GM12878 (cell line): Measurements from ENCODE around the gene SGF29. TPM values are rescaled to one million over a fixed set of nuclear protein-coding genes. Genes with fewer than 3 reads are reported as not detected.

Experiments
- ATAC-seq: fragments of 200-7000 bp; cut with Tn5 transposase; 3 replicates; pipeline ENCODE4 v1.9.1; 2020; ENCODE audit warnings: mild to moderate bottlenecking, moderate library complexity
- BruUV-seq: library from RNA; stranded (reverse); fragments of 400-500 nt; replicated peaks from 2 replicates; lab custom pipeline; 2021; lab: Mats Ljungman, UMichigan
- CTCF ChIA-PET: fragments of 300-600 bp; sonication (Branson Sonifier 250); formaldehyde crosslinking; extraction: SDS; loops from one replicate; lab custom pipeline; 2021; ENCODE audit warnings: inconsistent platforms; lab: Yijun Ruan, JAX
- POLR2A ChIA-PET: fragments of 350-600 bp; formaldehyde crosslinking; extraction: SDS; loops from one replicate; lab custom pipeline; 2021; ENCODE audit warnings: inconsistent platforms; lab: Charles Lee
- RAD21 ChIA-PET: fragments of 300-600 bp; sonication (Branson Sonifier 250); formaldehyde crosslinking; loops from one replicate; lab custom pipeline; 2023; ENCODE audit warnings: antibody characterized with exemption; ENCODE audit not compliant: unreplicated experiment; lab: Charles Lee
- SMC1A ChIA-PET: fragments of 300-600 bp; sonication (Branson Sonifier 250); formaldehyde crosslinking; loops from one replicate; lab custom pipeline; 2023; ENCODE audit not compliant: unreplicated experiment, uncharacterized antibody; lab: Charles Lee
- DNase-seq: peaks from one replicate; pipeline ENCODE4 v3.0.0-alpha.2; 2011; ENCODE audit warnings: low read depth, low spot score
- FAIRE-seq: peaks from 3 replicates; lab custom pipeline; 2011; peaks lifted over from hg19 to GRCh38; lab: Jason Lieb, UNC
- H2AFZ ChIP-seq: 2 replicates; pipeline ENCODE4 v1.6.0; 2011; ENCODE audit warnings: low read depth, low read length, control low read depth; ENCODE audit not compliant: control insufficient read depth
- H3K27ac ChIP-seq: 2 replicates; pipeline ENCODE4 v1.5.1; 2011; ENCODE audit warnings: control low read depth; ENCODE audit not compliant: control insufficient read depth, insufficient read depth
- H3K27me3 ChIP-seq, 2 experiments: replicated peaks in 1 of 2; 2 replicates each; pipeline versions ENCODE4 v1.6.0 to v1.6.1; 2011; ENCODE audit warnings: low read length in 1 of 2; ENCODE audit not compliant: control insufficient read depth in 2 of 2, insufficient read depth in 2 of 2
- H3K36me3 ChIP-seq, 2 experiments: 2 replicates each; pipeline ENCODE4 v1.5.1; 2011; ENCODE audit warnings: low read length in 1 of 2; ENCODE audit not compliant: control insufficient read depth in 2 of 2, insufficient read depth in 2 of 2
- H3K4me1 ChIP-seq: 2 replicates; pipeline ENCODE4 v1.6.1; 2011; ENCODE audit warnings: mild to moderate bottlenecking, low read length, moderate library complexity, mixed read lengths; ENCODE audit not compliant: control insufficient read depth, insufficient read depth
- H3K4me2 ChIP-seq: 2 replicates; pipeline ENCODE4 v1.6.0; 2011; ENCODE audit warnings: control low read depth; ENCODE audit not compliant: control insufficient read depth, insufficient read depth
- H3K4me3 ChIP-seq: fragments of 200-600 bp; sonication (generic); 2 replicates; pipeline ENCODE4 v1.5.1; 2016
- H3K79me2 ChIP-seq: 2 replicates; pipeline ENCODE4 v1.6.0; 2011; ENCODE audit warnings: low read length; ENCODE audit not compliant: control insufficient read depth, insufficient read depth
- H3K9ac ChIP-seq: 2 replicates; pipeline ENCODE4 v1.8.0; 2011; ENCODE audit warnings: low read length, control low read depth, mixed read lengths; ENCODE audit not compliant: control insufficient read depth, insufficient read depth
- H3K9me3 ChIP-seq: replicated peaks from 3 replicates; pipeline ENCODE4 v1.5.1; 2011; ENCODE audit warnings: mild to moderate bottlenecking, low read length; ENCODE audit not compliant: control insufficient read depth, insufficient read depth
- H4K20me1 ChIP-seq: 2 replicates; pipeline ENCODE4 v1.6.0; 2011; ENCODE audit not compliant: control insufficient read depth, insufficient read depth
- BACH1 ChIP-seq: fragments of 450-650 bp; IDR thresholded peaks from 2 replicates; pipeline ENCODE4 v1.6.1; 2017; ENCODE audit warnings: mild to moderate bottlenecking, borderline replicate concordance
- CUX1 ChIP-seq: IDR thresholded peaks from 2 replicates; pipeline ENCODE4 v1.6.1; 2012; ENCODE audit warnings: improper control_type of control experiment, low read depth, low read length; ENCODE audit not compliant: insufficient replicate concordance
- ESRRA ChIP-seq: IDR thresholded peaks from 2 replicates; pipeline ENCODE4 v1.6.1; 2012; ENCODE audit warnings: mild to moderate bottlenecking, low read length, improper control_type of control experiment
- MAX ChIP-seq: IDR thresholded peaks from 2 replicates; pipeline ENCODE4 v1.6.1; 2012; ENCODE audit warnings: low read depth, low read length, improper control_type of control experiment
- NFXL1 ChIP-seq: fragments of 450-650 bp; IDR thresholded peaks from 2 replicates; pipeline ENCODE4 v1.6.1; 2017; ENCODE audit warnings: antibody characterized with exemption, mild to moderate bottlenecking, borderline replicate concordance
- NR2C2 ChIP-seq: IDR thresholded peaks from 2 replicates; pipeline ENCODE4 v1.6.1; 2011; ENCODE audit warnings: borderline replicate concordance, low read depth; ENCODE audit not compliant: control insufficient read depth, insufficient read length
- POU2F2 ChIP-seq: IDR thresholded peaks from 3 replicates; pipeline ENCODE4 v1.6.1; 2011; ENCODE audit warnings: low read depth, mild to moderate bottlenecking, low read length, borderline replicate concordance
- RFX5 ChIP-seq: IDR thresholded peaks from 2 replicates; pipeline ENCODE4 v1.6.1; 2011; ENCODE audit warnings: low read depth, low read length, improper control_type of control experiment
- SP1 ChIP-seq: IDR thresholded peaks from one replicate; pipeline ENCODE4 v1.6.1; 2011; ENCODE audit warnings: low read depth, low read length
- TCF3 ChIP-seq: IDR thresholded peaks from 2 replicates; pipeline ENCODE4 v1.6.1; 2012; ENCODE audit warnings: low read depth, mild to moderate bottlenecking, low read length, borderline replicate concordance; ENCODE audit not compliant: insufficient read depth
- ZBTB33 ChIP-seq: fragments of 450-650 bp; IDR thresholded peaks from 2 replicates; pipeline ENCODE4 v1.6.1; 2017; ENCODE audit warnings: mild to moderate bottlenecking
- WGBS: methylation state at CpG from one replicate; pipeline ENCODE4 v1.1.6; 2016; ENCODE audit warnings: low lambda C conversion rate; ENCODE audit not compliant: insufficient replicate concordance, insufficient coverage; ENCODE audit errors: missing lambda C conversion rate; 5-methylcytosine and 5-hydroxymethylcytosine counted together
- in situ Hi-C: fragments of 300-500 bp; cut with MboI; formaldehyde crosslinking; loops from 9 replicates; pipeline ENCODE4 v1.14.3; 2018; ENCODE audit warnings: mixed read lengths
- intact Hi-C: fragments of 100-400 bp; cut with micrococcal nuclease; formaldehyde crosslinking; loops from one replicate; pipeline ENCODE4 v1.14.2; 2022; ENCODE audit not compliant: unreplicated experiment
- polyA plus RNA-seq, 11 experiments: library from polyadenylated mRNA; depleted of rRNA in 4 of 11; unstranded in 6 of 11; stranded (reverse) in 5 of 11; fragments of >200 nt; fragmentation: Nextera tagmentation in 4 of 11; fragmentation: Illumina TruSeq in 1 of 11; extraction: Ambion mirVana in 4 of 11; extraction: Trizol in 1 of 11; gene quantifications; 1 replicate in 1 of 11; 2 replicates in 10 of 11; pipeline versions ENCODE4 v1.2.1 to v1.2.3, GENCODE V29; 2011 to 2016; ENCODE audit warnings: inconsistent platforms in 2 of 11, missing spikeins in 2 of 11, low read depth in 1 of 11
- total RNA-seq, 4 experiments: library from RNA; depleted of rRNA in 3 of 4; stranded (reverse); fragments of >200 nt in 3 of 4; fragmentation: Illumina TruSeq in 1 of 4; extraction: Trizol in 1 of 4; gene quantifications; 2 replicates each; pipeline versions ENCODE4 v1.2.1 to v1.2.3, GENCODE V29; 2013 to 2021

Gene SGF29
- total and polyA plus RNA-seq, 10 of the 15 experiments (the other 5 are each of a cell fraction or from before 2014, with no cell fraction given): 2.2 to 20.1 (median 12.3) TPM

GRCh38 chr16:28603381-28604185, 49.9 kb downstream of the SGF29 start (continued):
- no peak for TF ChIP-seq MAX
- no peak for TF ChIP-seq RFX5

GRCh38 chr16:28604186-28604565, 50.5 kb downstream of the SGF29 start:
- Histone ChIP-seq H3K9ac (no peak overlapping the region), H3K79me2 (no peaks in the 10 kb centered on the region), H3K36me3 (no peaks in the 10 kb centered on the region), H3K27me3 (no peaks in the 10 kb centered on the region; a peak in 1 of 4 replicates), H3K4me2 (no peak overlapping the region), H2AFZ (no peak overlapping the region), H3K9me3 (no peaks in the 10 kb centered on the region), H3K4me1 (no peaks in the 10 kb centered on the region), H3K4me3 (no peak overlapping the region), H3K27ac (no peak overlapping the region), H4K20me1 (no peaks in the 10 kb centered on the region)
- BruUV-seq: no TSS peak
- no peak for DNase-seq
- RAD21 ChIA-PET: no interaction called here
- SMC1A ChIA-PET: no interaction called here
- POLR2A ChIA-PET: no interaction called here
- 77% methylated on average over 8 of the region's 8 CpGs for WGBS
- ATAC-seq: no peak
- intact Hi-C loops: no loop called here
- in situ Hi-C loops: no loop called here
- FAIRE-seq: no peak
- CTCF ChIA-PET: no interaction called here
- TF ChIP-seq CUX1 (no peak), NR2C2 (no peak), ESRRA (no peak), BACH1 (no peak), POU2F2 (no peak), ZBTB33 (no peak), TCF3 (no peak), SP1 (no peak), NFXL1 (no peak)
